Measurements from ENCODE around the gene GAREM1. TPM values are rescaled to one million over a fixed set of nuclear protein-coding genes. Genes with fewer than 3 reads are reported as not detected.

The GAREM1 gene
- total and polyA plus RNA-seq, 2 donors (not counting 3 experiments of a cell fraction or from before 2014, with no cell fraction given), result 0.69 to 1.0 TPM

DNA sequence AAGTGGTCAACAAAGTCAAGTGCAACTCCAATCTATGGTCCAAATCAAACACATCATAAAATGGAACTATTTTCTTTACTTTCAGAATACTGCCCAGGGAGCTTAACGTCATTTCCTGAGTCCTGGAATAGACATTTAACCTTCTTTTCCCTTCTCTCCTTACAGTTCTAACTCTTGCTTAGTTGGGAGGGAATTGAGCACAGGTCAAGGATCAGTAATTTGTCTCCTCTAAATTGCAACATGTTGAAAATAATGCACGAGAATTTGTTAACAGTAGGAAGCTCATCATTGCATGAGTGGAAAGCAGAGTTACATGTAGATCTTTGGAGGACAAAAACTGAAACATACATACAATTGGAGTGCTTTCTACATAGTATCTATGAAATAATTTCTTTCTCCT is 193.1 kb downstream of the GAREM1 start:
- dilution Hi-C loops (cut with MboI; ENCODE audit: extremely low pct_ligation_motif_present, low sequenced_read_pairs) (no loop called here), intact Hi-C loops (cut with micrococcal nuclease) (no loop called here)
- Histone ChIP-seq H3K27me3 (ENCODE audit: control insufficient read depth in 2 of 2, insufficient read depth in 2 of 2, low read length in 2 of 2) (peaks cover 1 to 2% of the 10 kb centered on the region in 2 experiments), H3K27ac (ENCODE audit: insufficient read depth, low read depth, low read length) (no peak overlapping the region), H3K4me3 (replicated peaks in 1 of 3; ENCODE audit: insufficient read depth in 1 of 3, low read depth in 1 of 3, low read length in 3 of 3) (no peak overlapping the region), H3K36me3 (ENCODE audit: control insufficient read depth in 2 of 2, extremely low read depth in 1 of 2, insufficient read depth in 2 of 2, low read length in 2 of 2) (no peaks in the 10 kb centered on the region), H3K4me1 (ENCODE audit: control insufficient read depth, extremely low read depth, insufficient read depth, low read length) (no peaks in the 10 kb centered on the region), H3K4me2 (ENCODE audit: insufficient read depth, low read length) (no peak overlapping the region), H3K79me2 (ENCODE audit: control insufficient read depth, insufficient read depth, low read length) (no peaks in the 10 kb centered on the region), H2AFZ (ENCODE audit: low read depth, low read length) (no peak overlapping the region), H4K20me1 (replicated peaks; ENCODE audit: control insufficient read depth, extremely low read depth, insufficient read depth, low read length) (no peaks in the 10 kb centered on the region), H3K9me3 (replicated peaks; ENCODE audit: control insufficient read depth, insufficient read depth, low read length) (no peaks in the 10 kb centered on the region), H3K9ac (replicated peaks; ENCODE audit: extremely low read depth, insufficient read depth, low read length) (no peak overlapping the region), H3K9me1 (replicated peaks; ENCODE audit: control insufficient read depth, extremely low read depth, insufficient read depth, low read length) (no peaks in the 10 kb centered on the region)
- ChIA-PET CTCF (interaction anchor here (0.9 to 2.4 kb wide), 5 partner anchors 12 to 284 kb away, joined by 3 to 11 read pairs (median 6); partner anchors contain the start of gene GAREM1), POLR2A (no interaction called here)
- TF ChIP-seq FOS (IDR thresholded peaks at IDR 0.05; ENCODE audit: borderline replicate concordance, insufficient read depth, low read length) (no peak), MYC (IDR thresholded peaks at IDR 0.05; ENCODE audit: low read depth, low read length) (no peak), JUN (IDR thresholded peaks at IDR 0.05; ENCODE audit: borderline replicate concordance, insufficient read depth, insufficient read length, low read depth) (no peak), POLR2AphosphoS5 (IDR thresholded peaks at IDR 0.05; ENCODE audit: insufficient read depth, low read depth, low read length) (no peak), POLR2A (IDR thresholded peaks at IDR 0.05; ENCODE audit: low read depth, low read length) (no peak), EZH2 (IDR thresholded peaks at IDR 0.05; ENCODE audit: borderline replicate concordance, low read depth, low read length, severe bottlenecking) (no peak), GATA2 (IDR thresholded peaks at IDR 0.05; ENCODE audit: insufficient read depth, insufficient read length, low read depth, low read length) (no peak)
- TF ChIP-seq, protein P1, sequence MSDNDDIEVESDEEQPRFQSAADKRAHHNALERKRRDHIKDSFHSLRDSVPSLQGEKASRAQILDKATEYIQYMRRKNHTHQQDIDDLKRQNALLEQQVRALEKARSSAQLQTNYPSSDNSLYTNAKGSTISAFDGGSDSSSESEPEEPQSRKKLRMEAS (IDR thresholded peaks at IDR 0.05; ENCODE audit: insufficient read depth, insufficient read length), result no peak
- TF ChIP-seq, protein P2, sequence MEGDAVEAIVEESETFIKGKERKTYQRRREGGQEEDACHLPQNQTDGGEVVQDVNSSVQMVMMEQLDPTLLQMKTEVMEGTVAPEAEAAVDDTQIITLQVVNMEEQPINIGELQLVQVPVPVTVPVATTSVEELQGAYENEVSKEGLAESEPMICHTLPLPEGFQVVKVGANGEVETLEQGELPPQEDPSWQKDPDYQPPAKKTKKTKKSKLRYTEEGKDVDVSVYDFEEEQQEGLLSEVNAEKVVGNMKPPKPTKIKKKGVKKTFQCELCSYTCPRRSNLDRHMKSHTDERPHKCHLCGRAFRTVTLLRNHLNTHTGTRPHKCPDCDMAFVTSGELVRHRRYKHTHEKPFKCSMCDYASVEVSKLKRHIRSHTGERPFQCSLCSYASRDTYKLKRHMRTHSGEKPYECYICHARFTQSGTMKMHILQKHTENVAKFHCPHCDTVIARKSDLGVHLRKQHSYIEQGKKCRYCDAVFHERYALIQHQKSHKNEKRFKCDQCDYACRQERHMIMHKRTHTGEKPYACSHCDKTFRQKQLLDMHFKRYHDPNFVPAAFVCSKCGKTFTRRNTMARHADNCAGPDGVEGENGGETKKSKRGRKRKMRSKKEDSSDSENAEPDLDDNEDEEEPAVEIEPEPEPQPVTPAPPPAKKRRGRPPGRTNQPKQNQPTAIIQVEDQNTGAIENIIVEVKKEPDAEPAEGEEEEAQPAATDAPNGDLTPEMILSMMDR (IDR thresholded peaks at IDR 0.05; ENCODE audit: extremely low read depth in 1 of 2, insufficient read depth in 1 of 2, low read depth in 1 of 2, low read length in 2 of 2), result no peak
- DNase-seq (ENCODE audit: low read depth, low spot score) (no peak), FAIRE-seq (no peak)
- no TSS peak for BruUV-seq (replicated peaks)

Data from endothelial cell of umbilical vein (primary cell).